Skeletal muscle satellite cell (primary cell): ENCODE data around the gene ANKLE2.
"Not testable (repeated sequence)": the region's sequence is repeated elsewhere in the genome, so short reads cannot be mapped to it uniquely, and the experiment has no call there.

Experiments
- H3K27me3 ChIP-seq: 2 replicates; pipeline ENCODE4 v1.7.0; 2013; ENCODE audit warnings: low read length; ENCODE audit not compliant: control insufficient read depth, insufficient read depth
- H3K36me3 ChIP-seq: 2 replicates; pipeline ENCODE4 v1.7.0; 2013; ENCODE audit warnings: mild to moderate bottlenecking, control low read depth, low read length; ENCODE audit not compliant: insufficient read depth
- H3K4me1 ChIP-seq: 2 replicates; pipeline ENCODE4 v1.7.0; 2013; ENCODE audit warnings: low read length; ENCODE audit not compliant: control insufficient read depth, insufficient read depth
- H3K4me2 ChIP-seq: 2 replicates; pipeline ENCODE4 v1.7.0; 2013; ENCODE audit warnings: mild to moderate bottlenecking, low read length
- H3K4me3 ChIP-seq: 2 replicates; pipeline ENCODE4 v1.7.0; 2013; ENCODE audit warnings: low read length
- H3K9ac ChIP-seq: 2 replicates; pipeline ENCODE4 v1.7.0; 2013; ENCODE audit warnings: mild to moderate bottlenecking, low read depth, low read length, moderate library complexity
- H3K9me3 ChIP-seq: replicated peaks from 2 replicates; pipeline ENCODE4 v1.7.0; 2013; ENCODE audit warnings: mild to moderate bottlenecking, control low read depth, low read length

Gene ANKLE2

GRCh38 chr12:132791940-132792339, 30.3 kb upstream of the ANKLE2 start:
- peaks cover 49% of the 10 kb centered on the region for H3K36me3 ChIP-seq
- H3K9me3 ChIP-seq: not testable (repeated sequence)

DNA sequence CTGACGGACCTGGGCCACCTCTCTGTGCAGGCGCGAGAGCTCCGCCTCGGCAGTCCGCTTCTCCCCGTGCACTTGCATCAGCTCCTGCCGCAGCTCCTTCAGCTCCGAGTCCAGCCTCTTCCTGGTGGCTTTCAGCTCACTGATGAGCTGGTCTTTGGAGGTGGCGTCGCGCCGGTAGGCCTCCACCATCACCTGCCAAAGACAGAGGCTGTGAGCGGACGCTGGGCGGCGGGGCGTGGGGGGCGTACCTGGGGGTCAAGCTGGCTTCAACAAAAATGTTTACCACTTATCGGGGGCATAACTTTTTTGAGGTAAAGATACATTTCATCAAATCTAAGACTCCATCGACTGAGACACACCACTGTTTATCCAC, 27.5 kb upstream of the ANKLE2 start:
- Histone ChIP-seq H3K36me3 (peaks cover 49% of the 10 kb centered on the region), H3K9ac (no peak overlapping the region), H3K27me3 (no peaks in the 10 kb centered on the region), H3K4me3 (no peak overlapping the region), H3K9me3 (no peaks in the 10 kb centered on the region), H3K4me2 (no peak overlapping the region), H3K4me1 (no peaks in the 10 kb centered on the region)

More at GRCh38 chr12:132791940-132792339, 30.3 kb upstream of the ANKLE2 start:
- not testable (repeated sequence) for H3K27me3 ChIP-seq, H3K4me2 ChIP-seq, H3K4me3 ChIP-seq, H3K4me1 ChIP-seq, H3K9ac ChIP-seq

- Histone ChIP-seq H3K27me3 (no peaks in the 10 kb centered on the region), H3K4me2 (no peak overlapping the region), H3K4me1 (no peaks in the 10 kb centered on the region), H3K4me3 (no peak overlapping the region), H3K9me3 (no peaks in the 10 kb centered on the region), H3K9ac (no peak overlapping the region), H3K36me3 (peaks cover 48% of the 10 kb centered on the region)
These were observed 26.9 kb upstream of the ANKLE2 start for GRCh38 chr12:132788375-132789098.

- no peaks in the 10 kb centered on the region for H3K4me1 ChIP-seq
- no peak overlapping the region for H3K9ac ChIP-seq
- H3K27me3 ChIP-seq: no peaks in the 10 kb centered on the region
- peaks cover 52% of the 10 kb centered on the region for H3K36me3 ChIP-seq
- H3K4me2 ChIP-seq: no peak overlapping the region
- no peaks in the 10 kb centered on the region for H3K9me3 ChIP-seq
- no peak overlapping the region for H3K4me3 ChIP-seq
These were observed 26.2 kb upstream of the ANKLE2 start for GRCh38 chr12:132787877-132788276.

DNA sequence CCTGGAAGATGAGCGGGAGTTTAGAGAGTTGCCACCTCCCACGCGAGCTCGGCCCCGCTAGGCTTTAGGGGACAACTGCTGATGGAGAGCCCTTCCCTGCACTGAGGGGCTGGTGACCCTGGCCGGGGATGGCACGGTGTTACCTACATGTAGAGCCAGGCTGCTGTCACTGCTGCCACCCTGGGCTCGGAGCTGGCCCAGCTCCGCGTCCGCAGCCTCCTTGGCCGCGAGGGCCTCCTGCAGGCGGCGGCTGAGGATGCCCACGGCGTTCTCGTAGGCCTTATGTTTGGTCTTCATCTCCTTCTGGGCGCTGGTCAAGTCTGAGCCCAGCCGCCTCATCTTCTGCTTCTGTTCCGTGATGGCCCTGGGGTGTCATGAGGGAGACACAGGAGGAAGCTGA, 24.6 kb upstream of the ANKLE2 start:
- Histone ChIP-seq H3K9me3 (no peaks in the 10 kb centered on the region), H3K4me1 (no peaks in the 10 kb centered on the region), H3K36me3 (peaks cover 62% of the 10 kb centered on the region), H3K4me3 (no peak overlapping the region), H3K9ac (no peak overlapping the region), H3K4me2 (no peak overlapping the region), H3K27me3 (no peaks in the 10 kb centered on the region)

GRCh38 chr12:132784580-132784979, 22.9 kb upstream of the ANKLE2 start:
- H3K9me3 ChIP-seq: no peaks in the 10 kb centered on the region
- no peak overlapping the region for H3K4me3 ChIP-seq
- no peaks in the 10 kb centered on the region for H3K4me1 ChIP-seq
- no peak overlapping the region for H3K4me2 ChIP-seq
- H3K9ac ChIP-seq: no peak overlapping the region
- no peaks in the 10 kb centered on the region for H3K27me3 ChIP-seq
- peaks cover 75% of the 10 kb centered on the region for H3K36me3 ChIP-seq

DNA sequence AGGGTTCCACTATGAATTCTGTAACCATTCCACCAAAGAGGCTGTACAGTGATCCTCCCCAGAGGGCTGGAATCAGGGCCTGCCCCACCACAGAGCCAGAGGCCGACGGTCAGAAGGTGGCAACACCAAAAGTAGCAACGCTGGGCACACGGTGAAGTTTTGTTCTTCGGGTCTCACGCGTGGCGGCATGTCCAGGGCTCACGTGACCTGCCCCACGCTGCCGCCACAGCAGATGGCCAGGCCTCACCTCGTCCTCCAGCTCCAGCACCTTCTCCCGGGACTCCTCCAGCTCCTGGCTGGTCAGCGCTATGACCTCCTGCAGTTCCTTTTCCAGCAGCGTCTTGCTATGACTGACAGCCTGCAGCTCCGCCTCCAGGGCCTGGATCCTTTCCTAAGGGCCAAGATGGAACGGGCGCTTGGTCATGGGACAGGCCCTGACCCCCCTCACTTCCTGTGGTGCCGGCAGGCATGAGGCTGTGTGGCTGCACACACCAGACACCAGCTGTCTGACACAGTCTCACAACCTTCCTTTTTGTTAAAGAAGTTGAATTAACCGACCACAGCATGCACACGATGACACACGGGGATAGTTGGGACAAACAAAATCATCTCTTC, 22.4 kb upstream of the ANKLE2 start:
- H3K27me3 ChIP-seq: no peaks in the 10 kb centered on the region
- H3K4me2 ChIP-seq: no peak overlapping the region
- no peaks in the 10 kb centered on the region for H3K9me3 ChIP-seq
- no peaks in the 10 kb centered on the region for H3K4me1 ChIP-seq
- no peak overlapping the region for H3K4me3 ChIP-seq
- H3K36me3 ChIP-seq: peaks cover 74% of the 10 kb centered on the region
- H3K9ac ChIP-seq: no peak overlapping the region

GRCh38 chr12:132781938-132782337, 20.3 kb upstream of the ANKLE2 start:
- no peak overlapping the region for H3K9ac ChIP-seq
- H3K9me3 ChIP-seq: no peaks in the 10 kb centered on the region
- H3K4me3 ChIP-seq: no peak overlapping the region
- peaks cover 75% of the 10 kb centered on the region for H3K36me3 ChIP-seq
- no peak overlapping the region for H3K4me2 ChIP-seq
- no peaks in the 10 kb centered on the region for H3K27me3 ChIP-seq
- H3K4me1 ChIP-seq: peaks cover 3% of the 10 kb centered on the region

DNA sequence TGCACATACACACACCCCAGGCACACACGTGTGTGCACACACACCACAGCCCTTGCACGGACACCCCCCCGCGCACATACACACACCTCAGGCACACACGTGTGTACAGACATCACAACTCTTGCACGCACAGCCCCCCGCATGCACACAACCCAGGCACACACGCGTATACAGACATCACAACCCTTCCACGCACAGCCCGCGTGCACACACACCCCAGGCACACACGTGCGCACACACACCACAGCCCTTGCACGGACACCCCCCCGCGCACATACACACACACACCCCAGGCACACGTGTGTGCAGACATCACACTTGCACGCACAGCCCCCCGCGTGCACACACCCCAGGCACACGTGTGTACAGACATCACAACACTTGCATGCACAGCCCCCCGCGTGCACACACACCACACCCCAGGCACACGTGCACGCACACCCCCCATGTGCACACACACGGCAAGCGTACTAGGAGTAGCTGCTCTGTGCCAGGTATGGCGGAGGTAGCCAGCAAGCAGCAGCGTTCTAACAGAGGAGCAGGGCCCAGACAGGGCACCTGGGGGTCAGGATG, 18.2 kb upstream of the ANKLE2 start:
- H3K4me2 ChIP-seq: no peak overlapping the region
- H3K27me3 ChIP-seq: no peaks in the 10 kb centered on the region
- no peaks in the 10 kb centered on the region for H3K9me3 ChIP-seq
- no peak overlapping the region for H3K9ac ChIP-seq
- H3K4me1 ChIP-seq: peaks cover 4% of the 10 kb centered on the region
- peaks cover 81% of the 10 kb centered on the region for H3K36me3 ChIP-seq
- no peak overlapping the region for H3K4me3 ChIP-seq

GRCh38 chr12:132777614-132778013, 16.0 kb upstream of the ANKLE2 start:
- Histone ChIP-seq H3K27me3 (no peaks in the 10 kb centered on the region), H3K36me3 (peaks cover 86% of the 10 kb centered on the region), H3K4me2 (no peak overlapping the region), H3K4me3 (no peak overlapping the region), H3K9me3 (no peaks in the 10 kb centered on the region), H3K4me1 (peaks cover 4% of the 10 kb centered on the region), H3K9ac (no peak overlapping the region)

DNA sequence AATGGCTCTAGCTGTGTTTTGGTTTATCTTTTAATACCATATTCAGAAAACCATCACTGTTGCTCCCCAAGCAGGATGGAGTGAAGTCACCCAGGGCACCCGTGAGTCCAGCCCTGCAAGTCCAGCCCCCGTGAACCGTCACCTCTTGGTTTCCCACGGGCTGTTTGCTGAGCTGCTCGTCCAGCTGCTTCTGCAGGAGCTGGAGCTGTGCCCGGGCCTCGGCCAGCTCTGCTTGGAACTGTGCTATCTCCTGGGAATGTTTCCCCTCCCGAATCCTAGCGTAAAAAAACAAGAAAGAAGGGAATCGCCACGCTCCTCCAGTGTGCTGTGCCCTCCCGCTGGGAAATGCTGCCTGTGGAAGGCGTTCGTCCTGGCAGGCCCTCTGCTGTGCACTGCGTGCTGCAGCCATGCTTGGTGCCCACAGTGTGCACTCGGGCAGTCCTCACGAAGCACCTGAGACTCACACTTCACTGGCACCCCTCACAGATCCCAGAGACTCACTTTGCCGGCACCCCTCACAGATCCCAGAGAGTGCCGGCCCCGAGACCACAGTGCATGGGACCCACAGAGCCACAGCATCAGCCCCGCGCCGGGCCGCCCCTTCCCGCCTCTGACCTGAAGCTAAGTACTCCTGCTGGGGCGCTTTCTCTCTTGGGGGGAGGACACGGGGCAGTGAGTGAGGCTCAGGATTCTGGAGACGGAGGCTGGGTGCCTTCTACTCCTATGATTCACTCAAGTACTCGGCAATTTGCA, 15.4 kb upstream of the ANKLE2 start:
- Histone ChIP-seq H3K27me3 (no peaks in the 10 kb centered on the region), H3K9ac (no peak overlapping the region), H3K36me3 (peaks cover 86% of the 10 kb centered on the region), H3K9me3 (no peaks in the 10 kb centered on the region), H3K4me1 (peaks cover 4% of the 10 kb centered on the region), H3K4me2 (no peak overlapping the region), H3K4me3 (no peak overlapping the region)
